HL-60/S4 treated with retinoic acid at 250 ng/mL for 4 days and 3 days (cell line): Measurements from ENCODE around the gene PARD6B.
"Not testable (repeated sequence)": the region's sequence is repeated elsewhere in the genome, so short reads cannot be mapped to it uniquely, and the experiment has no call there.

Experiments used
- in situ Hi-C: fragments of 300-500 bp; cut with MboI; formaldehyde crosslinking; loops from 2 replicates; pipeline ENCODE4 v1.7.0; 2022; ENCODE audit warnings: low sequenced_read_pairs

The PARD6B gene

GRCh38 chr20:50794846-50795634 lies 63.7 kb downstream of the PARD6B start, which contains the start of gene BCAS4:
BCAS4 (plus strand) TSS chr20:50795061; CDS start chr20:50795084, 23 bp downstream.
- in situ Hi-C loops = no loop called here

- in situ Hi-C loops = no loop called here
Observed at GRCh38 chr20:50797142-50797541, 65.8 kb downstream of the PARD6B start.

GRCh38 chr20:50798650-50799049 lies 67.3 kb downstream of the PARD6B start:
- in situ Hi-C loops = no loop called here

- in situ Hi-C loops = no loop called here
Observed at GRCh38 chr20:50799176-50799889, 68.0 kb downstream of the PARD6B start.

- in situ Hi-C loops = no loop called here
Observed at GRCh38 chr20:50799890-50800550, 68.6 kb downstream of the PARD6B start.

GRCh38 chr20:50800986-50801746 lies 69.8 kb downstream of the PARD6B start:
- in situ Hi-C loops = not testable (repeated sequence)

- in situ Hi-C loops = no loop called here
Observed at GRCh38 chr20:50801747-50802125, 70.4 kb downstream of the PARD6B start.

GRCh38 chr20:50802289-50802688 lies 70.9 kb downstream of the PARD6B start:
- in situ Hi-C loops = no loop called here

GRCh38 chr20:50804437-50805348 lies 73.3 kb downstream of the PARD6B start:
- in situ Hi-C loops = no loop called here

GRCh38 chr20:50805349-50805684 lies 73.9 kb downstream of the PARD6B start:
- in situ Hi-C loops = no loop called here

GRCh38 chr20:50806126-50806768 lies 74.9 kb downstream of the PARD6B start:
- in situ Hi-C loops = no loop called here
